GM19035 (cell line): ENCODE data around the gene LDLRAD3.

Source experiments
- ATAC-seq: cut with Tn5 transposase; IDR thresholded peaks from one replicate; pipeline ENCODE4 v1.9.1; 2021; ENCODE audit not compliant: unreplicated experiment

Gene LDLRAD3

GRCh38 chr11:36264011-36264972 is 320.4 kb downstream of the LDLRAD3 start:
- ATAC-seq: no peak

DNA sequence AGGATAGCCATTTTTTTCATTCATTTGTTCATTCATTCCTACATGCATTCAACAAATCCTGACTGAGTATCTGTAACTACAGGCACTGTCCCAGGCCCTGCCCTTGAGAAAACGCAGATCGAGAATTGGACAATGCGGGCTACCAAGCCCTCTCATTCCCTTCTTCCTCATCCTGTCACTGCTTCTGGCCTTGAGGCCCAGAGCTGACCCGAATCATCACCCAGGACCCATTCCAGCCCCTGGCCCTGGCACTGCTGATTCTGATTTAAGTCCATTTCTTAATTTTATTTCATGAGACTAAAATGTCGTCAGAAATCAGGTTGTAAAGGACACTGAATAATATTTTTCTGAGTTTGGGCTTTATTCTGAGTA is 321.1 kb downstream of the LDLRAD3 start:
- ATAC-seq: no peak

- ATAC-seq: peak; percentile 80
Observed at GRCh38 chr11:36265793-36266628, 322.1 kb downstream of the LDLRAD3 start.

DNA sequence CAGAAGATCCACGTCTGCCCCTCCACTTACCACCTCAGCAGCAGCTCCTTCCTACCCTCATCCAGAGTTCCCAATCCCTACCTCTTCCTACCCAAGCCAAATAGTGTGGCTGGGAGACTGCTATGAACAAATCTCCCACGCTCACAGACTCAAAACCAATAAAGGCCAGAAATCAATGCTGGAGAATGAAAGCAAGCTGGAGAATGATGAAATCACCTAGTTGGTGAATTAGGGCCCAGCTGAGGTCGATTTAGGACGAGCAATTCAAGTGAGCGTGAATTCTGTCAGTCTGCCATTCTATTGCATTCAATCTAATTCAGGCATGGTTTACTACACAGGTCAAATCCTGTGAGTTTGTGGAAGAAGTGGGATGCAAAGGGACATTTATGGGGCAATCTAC is 322.9 kb downstream of the LDLRAD3 start:
- no peak for ATAC-seq

DNA sequence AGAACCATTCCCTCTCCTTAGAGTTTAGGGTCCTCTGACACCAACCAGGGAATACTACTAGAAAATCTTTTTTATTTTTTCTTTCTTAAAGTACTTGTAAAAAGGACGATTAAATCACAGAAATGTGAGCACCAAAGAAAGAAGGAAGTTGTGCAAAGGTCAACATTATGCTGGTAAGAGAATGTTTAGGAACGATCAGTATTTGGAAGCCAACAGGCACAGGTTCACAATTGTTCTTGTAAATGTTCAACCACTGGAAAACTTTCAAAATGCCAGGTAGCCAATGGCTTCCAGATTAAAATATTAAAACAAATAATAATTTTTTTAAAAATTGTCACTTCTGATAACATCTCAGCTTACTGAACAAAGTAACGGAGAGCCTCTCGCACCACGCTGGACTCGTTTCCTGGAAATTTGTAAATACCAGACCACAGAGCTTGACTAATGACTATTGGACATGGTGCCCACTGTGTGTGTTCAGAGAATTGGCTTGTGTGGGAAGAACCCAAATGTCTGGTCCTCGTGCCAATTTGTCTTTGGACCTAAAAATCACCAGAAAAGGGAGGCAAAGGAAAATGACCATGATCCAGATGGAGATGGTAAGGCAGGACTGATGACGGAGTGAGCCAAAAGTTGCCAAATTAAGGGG is 324.6 kb downstream of the LDLRAD3 start:
- ATAC-seq: no peak

GRCh38 chr11:36270701-36271100 is 326.8 kb downstream of the LDLRAD3 start:
- ATAC-seq: no peak

DNA sequence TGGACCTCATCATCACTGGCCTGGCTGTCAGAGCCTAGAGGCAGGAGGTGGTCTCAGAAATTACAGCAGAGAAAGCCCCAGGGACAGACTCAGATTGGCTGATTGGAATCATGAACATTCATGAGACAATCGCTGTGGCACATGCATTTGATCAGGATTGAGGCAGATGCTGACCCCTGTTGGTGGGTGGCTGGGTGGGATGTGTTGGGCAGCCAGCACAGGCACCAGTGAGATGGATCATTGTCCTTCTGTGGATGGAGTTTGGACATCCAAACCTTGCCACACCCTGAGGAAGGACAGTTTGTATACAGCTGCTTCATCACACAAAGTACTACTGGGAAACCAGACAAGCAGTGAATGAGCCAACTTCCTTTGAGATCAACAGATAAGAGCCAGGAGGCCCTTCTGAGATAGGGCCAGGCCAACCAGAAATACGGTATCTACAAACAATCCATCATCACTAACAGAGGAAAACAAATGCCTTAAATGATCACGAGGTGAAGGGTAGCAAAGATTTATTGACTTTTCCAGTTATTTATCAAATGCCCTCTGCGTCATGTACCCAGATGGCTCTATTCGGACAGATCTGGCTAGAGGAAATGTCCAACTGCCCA is 328.0 kb downstream of the LDLRAD3 start:
- ATAC-seq: no peak

- ATAC-seq: no peak
Observed at GRCh38 chr11:36273110-36273509, 329.2 kb downstream of the LDLRAD3 start.

GRCh38 chr11:36274414-36274813 is 330.6 kb downstream of the LDLRAD3 start:
- no peak for ATAC-seq

DNA sequence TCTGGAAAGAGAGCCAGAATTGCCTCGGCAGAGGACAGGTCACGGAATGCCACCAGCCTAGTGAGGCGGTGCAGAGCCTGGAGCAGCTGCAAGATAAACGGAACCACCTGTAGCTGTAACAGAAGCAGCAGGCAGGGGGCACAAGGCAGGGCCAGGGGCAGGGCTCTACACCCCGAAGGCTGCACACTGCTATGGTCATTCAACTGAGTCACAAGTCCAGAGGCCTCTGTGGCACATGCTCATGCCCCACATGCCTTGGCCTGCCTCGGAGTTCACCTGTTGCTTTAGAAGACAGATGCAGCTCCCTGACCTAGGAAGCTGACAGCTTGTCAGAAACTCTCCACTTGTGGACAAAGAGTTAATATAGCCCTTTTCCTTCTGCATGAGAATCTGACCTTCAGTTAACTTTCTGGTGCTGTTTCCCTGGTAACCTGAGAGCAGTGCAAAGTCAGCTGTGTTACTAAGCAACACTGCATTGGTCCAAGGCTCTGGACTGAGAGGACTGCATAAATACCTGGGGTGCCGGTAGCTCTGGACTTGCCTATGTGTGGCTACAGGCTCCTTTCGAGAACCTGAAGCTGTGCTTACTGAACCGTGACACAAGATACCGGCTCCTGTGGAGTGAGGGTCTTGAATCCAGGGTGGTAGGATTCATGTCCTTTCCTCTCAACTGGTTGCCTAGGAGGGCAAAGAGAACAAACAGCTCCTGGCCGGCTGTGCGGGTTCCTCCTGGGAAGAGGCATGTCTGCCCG is 334.8 kb downstream of the LDLRAD3 start:
- no peak for ATAC-seq

GRCh38 chr11:36280531-36280930 is 336.7 kb downstream of the LDLRAD3 start:
- no peak for ATAC-seq
